ENCODE measurements around the gene BTBD18.

DNA sequence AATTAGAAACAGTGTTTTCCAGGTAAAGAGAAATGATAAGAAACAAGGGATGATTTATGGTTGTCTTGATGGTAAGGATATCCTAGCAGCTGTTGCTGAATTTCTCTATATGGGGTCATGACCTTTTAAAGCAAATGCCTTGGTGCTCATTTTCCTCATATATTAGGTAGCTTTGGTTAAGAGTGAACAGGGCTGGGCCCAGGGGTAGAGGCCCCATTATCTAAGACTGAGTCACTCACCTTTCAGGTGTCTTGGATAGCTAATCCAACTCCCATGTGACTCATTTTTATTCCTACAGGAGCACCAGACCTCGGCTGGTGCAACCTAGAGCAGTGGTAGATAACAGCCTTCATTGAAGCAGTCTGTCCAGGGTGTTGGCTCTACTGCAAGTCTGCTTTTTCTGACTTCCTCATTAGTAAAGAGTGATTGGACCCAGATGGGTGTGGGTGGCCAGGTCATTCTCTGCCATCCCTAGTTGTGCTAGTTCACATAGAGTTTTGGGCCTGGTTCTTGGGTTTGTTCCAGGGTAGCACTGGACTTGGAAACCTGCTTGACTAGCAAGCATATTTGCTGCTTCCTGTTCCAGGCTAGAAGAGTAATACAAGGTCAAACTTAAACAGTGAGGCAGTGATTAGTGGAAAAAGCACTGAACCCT, 47.4 kb upstream of the BTBD18 start:
- TF ChIP-seq POLR2A (IDR thresholded peaks at IDR 0.05; ENCODE audit: low read length) (no peak), GATA1 (IDR thresholded peaks at IDR 0.05; ENCODE audit: low read depth, low read length) (no peak)
